ENCODE measurements around the gene BHLHE40. TPM values are rescaled to one million over a fixed set of nuclear protein-coding genes. Genes with fewer than 3 reads are reported as not detected.

Gene BHLHE40
- total and polyA plus RNA-seq, 10 of the 15 experiments (the other 5 are each of a cell fraction or from before 2014, with no cell fraction given): 25.2 to 106 (median 51.4) TPM

DNA sequence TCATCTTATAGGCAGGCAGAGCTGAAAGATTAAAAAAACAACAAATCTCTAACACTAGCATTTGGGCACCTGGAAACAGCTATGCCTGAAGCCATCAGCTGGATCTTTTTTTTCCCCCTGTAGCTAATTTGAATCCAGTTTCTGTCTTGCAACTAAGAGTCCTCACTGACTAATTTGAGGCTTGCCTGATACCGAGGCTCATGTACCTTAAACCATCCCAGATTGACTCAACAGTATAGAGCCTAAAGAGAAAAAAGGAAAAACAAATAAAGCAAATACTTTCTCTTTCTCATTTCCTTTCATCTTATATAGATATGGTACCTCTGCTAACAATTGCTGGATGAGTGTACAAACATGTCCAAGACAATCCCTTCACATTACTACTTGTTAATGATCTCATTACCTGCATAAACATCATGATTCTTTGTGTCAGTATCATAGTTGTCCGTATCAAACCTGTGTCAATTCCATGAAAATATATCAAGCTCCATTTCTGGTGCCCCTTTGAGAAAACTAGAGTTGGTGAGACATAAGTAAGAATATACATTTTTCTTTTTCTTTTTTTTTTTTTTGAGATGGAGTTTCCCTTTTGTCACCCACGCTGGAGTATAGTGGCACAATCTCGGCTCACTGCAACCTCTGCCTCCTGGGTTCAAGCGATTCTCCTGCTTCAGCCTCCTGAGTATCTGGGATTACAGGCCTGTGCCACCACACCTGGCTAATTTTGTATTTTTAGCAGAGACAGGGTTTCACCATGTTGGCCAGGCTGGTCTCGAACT, 43.1 kb downstream of the BHLHE40 start (continued):
- peak; percentile 80 for TF ChIP-seq EED (IDR thresholded peaks at IDR 0.05; ENCODE audit: low read depth)
- peak; percentile 57; the same call in 1 of the 2 replicates for TF ChIP-seq ZNF217 (IDR thresholded peaks at IDR 0.05)
- peak; percentile 59; the same call in 1 of the 2 replicates for TF ChIP-seq MTA3 (IDR thresholded peaks at IDR 0.05; ENCODE audit: borderline replicate concordance, low read length)
- no peak for TF ChIP-seq ESRRA (IDR thresholded peaks at IDR 0.05; ENCODE audit: low read length)
- TF ChIP-seq, protein P1, sequence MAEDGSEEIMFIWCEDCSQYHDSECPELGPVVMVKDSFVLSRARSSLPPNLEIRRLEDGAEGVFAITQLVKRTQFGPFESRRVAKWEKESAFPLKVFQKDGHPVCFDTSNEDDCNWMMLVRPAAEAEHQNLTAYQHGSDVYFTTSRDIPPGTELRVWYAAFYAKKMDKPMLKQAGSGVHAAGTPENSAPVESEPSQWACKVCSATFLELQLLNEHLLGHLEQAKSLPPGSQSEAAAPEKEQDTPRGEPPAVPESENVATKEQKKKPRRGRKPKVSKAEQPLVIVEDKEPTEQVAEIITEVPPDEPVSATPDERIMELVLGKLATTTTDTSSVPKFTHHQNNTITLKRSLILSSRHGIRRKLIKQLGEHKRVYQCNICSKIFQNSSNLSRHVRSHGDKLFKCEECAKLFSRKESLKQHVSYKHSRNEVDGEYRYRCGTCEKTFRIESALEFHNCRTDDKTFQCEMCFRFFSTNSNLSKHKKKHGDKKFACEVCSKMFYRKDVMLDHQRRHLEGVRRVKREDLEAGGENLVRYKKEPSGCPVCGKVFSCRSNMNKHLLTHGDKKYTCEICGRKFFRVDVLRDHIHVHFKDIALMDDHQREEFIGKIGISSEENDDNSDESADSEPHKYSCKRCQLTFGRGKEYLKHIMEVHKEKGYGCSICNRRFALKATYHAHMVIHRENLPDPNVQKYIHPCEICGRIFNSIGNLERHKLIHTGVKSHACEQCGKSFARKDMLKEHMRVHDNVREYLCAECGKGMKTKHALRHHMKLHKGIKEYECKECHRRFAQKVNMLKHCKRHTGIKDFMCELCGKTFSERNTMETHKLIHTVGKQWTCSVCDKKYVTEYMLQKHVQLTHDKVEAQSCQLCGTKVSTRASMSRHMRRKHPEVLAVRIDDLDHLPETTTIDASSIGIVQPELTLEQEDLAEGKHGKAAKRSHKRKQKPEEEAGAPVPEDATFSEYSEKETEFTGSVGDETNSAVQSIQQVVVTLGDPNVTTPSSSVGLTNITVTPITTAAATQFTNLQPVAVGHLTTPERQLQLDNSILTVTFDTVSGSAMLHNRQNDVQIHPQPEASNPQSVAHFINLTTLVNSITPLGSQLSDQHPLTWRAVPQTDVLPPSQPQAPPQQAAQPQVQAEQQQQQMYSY (CRISPR knock-in tag; IDR thresholded peaks at IDR 0.05): no peak
- TF ChIP-seq, protein P2, sequence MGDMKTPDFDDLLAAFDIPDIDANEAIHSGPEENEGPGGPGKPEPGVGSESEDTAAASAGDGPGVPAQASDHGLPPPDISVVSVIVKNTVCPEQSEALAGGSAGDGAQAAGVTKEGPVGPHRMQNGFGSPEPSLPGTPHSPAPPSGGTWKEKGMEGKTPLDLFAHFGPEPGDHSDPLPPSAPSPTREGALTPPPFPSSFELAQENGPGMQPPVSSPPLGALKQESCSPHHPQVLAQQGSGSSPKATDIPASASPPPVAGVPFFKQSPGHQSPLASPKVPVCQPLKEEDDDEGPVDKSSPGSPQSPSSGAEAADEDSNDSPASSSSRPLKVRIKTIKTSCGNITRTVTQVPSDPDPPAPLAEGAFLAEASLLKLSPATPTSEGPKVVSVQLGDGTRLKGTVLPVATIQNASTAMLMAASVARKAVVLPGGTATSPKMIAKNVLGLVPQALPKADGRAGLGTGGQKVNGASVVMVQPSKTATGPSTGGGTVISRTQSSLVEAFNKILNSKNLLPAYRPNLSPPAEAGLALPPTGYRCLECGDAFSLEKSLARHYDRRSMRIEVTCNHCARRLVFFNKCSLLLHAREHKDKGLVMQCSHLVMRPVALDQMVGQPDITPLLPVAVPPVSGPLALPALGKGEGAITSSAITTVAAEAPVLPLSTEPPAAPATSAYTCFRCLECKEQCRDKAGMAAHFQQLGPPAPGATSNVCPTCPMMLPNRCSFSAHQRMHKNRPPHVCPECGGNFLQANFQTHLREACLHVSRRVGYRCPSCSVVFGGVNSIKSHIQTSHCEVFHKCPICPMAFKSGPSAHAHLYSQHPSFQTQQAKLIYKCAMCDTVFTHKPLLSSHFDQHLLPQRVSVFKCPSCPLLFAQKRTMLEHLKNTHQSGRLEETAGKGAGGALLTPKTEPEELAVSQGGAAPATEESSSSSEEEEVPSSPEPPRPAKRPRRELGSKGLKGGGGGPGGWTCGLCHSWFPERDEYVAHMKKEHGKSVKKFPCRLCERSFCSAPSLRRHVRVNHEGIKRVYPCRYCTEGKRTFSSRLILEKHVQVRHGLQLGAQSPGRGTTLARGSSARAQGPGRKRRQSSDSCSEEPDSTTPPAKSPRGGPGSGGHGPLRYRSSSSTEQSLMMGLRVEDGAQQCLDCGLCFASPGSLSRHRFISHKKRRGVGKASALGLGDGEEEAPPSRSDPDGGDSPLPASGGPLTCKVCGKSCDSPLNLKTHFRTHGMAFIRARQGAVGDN (IDR thresholded peaks at IDR 0.05): no peak
- TF ChIP-seq JUND (IDR thresholded peaks at IDR 0.05; ENCODE audit: low read depth, low read length): no peak
- no peak for TF ChIP-seq POLR2AphosphoS2 (IDR thresholded peaks at IDR 0.05; ENCODE audit: low read depth, low read length)
- peak; percentile 12 for TF ChIP-seq SIX5 (IDR thresholded peaks at IDR 0.05; ENCODE audit: low read depth, low read length, severe bottlenecking)
- TF ChIP-seq, protein P3, sequence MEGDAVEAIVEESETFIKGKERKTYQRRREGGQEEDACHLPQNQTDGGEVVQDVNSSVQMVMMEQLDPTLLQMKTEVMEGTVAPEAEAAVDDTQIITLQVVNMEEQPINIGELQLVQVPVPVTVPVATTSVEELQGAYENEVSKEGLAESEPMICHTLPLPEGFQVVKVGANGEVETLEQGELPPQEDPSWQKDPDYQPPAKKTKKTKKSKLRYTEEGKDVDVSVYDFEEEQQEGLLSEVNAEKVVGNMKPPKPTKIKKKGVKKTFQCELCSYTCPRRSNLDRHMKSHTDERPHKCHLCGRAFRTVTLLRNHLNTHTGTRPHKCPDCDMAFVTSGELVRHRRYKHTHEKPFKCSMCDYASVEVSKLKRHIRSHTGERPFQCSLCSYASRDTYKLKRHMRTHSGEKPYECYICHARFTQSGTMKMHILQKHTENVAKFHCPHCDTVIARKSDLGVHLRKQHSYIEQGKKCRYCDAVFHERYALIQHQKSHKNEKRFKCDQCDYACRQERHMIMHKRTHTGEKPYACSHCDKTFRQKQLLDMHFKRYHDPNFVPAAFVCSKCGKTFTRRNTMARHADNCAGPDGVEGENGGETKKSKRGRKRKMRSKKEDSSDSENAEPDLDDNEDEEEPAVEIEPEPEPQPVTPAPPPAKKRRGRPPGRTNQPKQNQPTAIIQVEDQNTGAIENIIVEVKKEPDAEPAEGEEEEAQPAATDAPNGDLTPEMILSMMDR (IDR thresholded peaks at IDR 0.05 in 2 of 3, conservative IDR thresholded peaks at IDR 0.05 in 1 of 3; ENCODE audit: control insufficient read depth in 2 of 3, extremely low read depth in 1 of 3, insufficient read depth in 1 of 3, low read depth in 3 of 3, low read length in 3 of 3): no peak
- TF ChIP-seq, protein P4, sequence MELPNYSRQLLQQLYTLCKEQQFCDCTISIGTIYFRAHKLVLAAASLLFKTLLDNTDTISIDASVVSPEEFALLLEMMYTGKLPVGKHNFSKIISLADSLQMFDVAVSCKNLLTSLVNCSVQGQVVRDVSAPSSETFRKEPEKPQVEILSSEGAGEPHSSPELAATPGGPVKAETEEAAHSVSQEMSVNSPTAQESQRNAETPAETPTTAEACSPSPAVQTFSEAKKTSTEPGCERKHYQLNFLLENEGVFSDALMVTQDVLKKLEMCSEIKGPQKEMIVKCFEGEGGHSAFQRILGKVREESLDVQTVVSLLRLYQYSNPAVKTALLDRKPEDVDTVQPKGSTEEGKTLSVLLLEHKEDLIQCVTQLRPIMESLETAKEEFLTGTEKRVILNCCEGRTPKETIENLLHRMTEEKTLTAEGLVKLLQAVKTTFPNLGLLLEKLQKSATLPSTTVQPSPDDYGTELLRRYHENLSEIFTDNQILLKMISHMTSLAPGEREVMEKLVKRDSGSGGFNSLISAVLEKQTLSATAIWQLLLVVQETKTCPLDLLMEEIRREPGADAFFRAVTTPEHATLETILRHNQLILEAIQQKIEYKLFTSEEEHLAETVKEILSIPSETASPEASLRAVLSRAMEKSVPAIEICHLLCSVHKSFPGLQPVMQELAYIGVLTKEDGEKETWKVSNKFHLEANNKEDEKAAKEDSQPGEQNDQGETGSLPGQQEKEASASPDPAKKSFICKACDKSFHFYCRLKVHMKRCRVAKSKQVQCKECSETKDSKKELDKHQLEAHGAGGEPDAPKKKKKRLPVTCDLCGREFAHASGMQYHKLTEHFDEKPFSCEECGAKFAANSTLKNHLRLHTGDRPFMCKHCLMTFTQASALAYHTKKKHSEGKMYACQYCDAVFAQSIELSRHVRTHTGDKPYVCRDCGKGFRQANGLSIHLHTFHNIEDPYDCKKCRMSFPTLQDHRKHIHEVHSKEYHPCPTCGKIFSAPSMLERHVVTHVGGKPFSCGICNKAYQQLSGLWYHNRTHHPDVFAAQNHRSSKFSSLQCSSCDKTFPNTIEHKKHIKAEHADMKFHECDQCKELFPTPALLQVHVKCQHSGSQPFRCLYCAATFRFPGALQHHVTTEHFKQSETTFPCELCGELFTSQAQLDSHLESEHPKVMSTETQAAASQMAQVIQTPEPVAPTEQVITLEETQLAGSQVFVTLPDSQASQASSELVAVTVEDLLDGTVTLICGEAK (IDR thresholded peaks at IDR 0.05; ENCODE audit: borderline replicate concordance): no peak
- TF ChIP-seq BRCA1 (IDR thresholded peaks at IDR 0.05; ENCODE audit: low read depth, low read length): no peak

Data from GM12878 (cell line).